Right renal pelvis (tissue), 4 donors: Measurements from ENCODE around the gene SLC25A4. TPM values are rescaled to one million over a fixed set of nuclear protein-coding genes. Genes with fewer than 3 reads are reported as not detected.

Source experiments
- DNase-seq, 4 donors: peaks; one replicate each; pipeline ENCODE4 v3.0.0-alpha.2; 2013; ENCODE audit warnings: low read depth in 4 of 4, low spot score in 3 of 4, missing footprints in 1 of 4
- polyA plus RNA-seq, 4 donors: library from polyadenylated mRNA; unstranded; fragments of 120-200 nt; gene quantifications; one replicate each; pipeline ENCODE4 v1.2.1, GENCODE V29; 2013; ENCODE audit not compliant: insufficient read length in 4 of 4

SLC25A4 gene
- polyA plus RNA-seq, 4 donors = 48.0 to 49.9 (median 48.9) TPM

GRCh38 chr4:185119927-185120630, 23.0 kb upstream of the SLC25A4 start:
- no peak for DNase-seq

GRCh38 chr4:185120631-185120946, 22.5 kb upstream of the SLC25A4 start:
- no peak for DNase-seq

GRCh38 chr4:185122681-185123345, 20.3 kb upstream of the SLC25A4 start:
- no peak for DNase-seq

- no peak for DNase-seq
Measured at GRCh38 chr4:185124006-185124405, 19.1 kb upstream of the SLC25A4 start.

- peak in 1 of 4 donors; percentile 28 for DNase-seq
Measured at GRCh38 chr4:185127021-185127925, 15.8 kb upstream of the SLC25A4 start.

GRCh38 chr4:185128272-185129119, 14.6 kb upstream of the SLC25A4 start:
- DNase-seq = peak in 1 of 4 donors; percentile 29

- peak in 2 of 4 donors; percentile 34 to 37 for DNase-seq
Measured at GRCh38 chr4:185134307-185134869, 8.7 kb upstream of the SLC25A4 start.

GRCh38 chr4:185137233-185137925, 5.7 kb upstream of the SLC25A4 start:
- no peak for DNase-seq

- DNase-seq = no peak
Measured at GRCh38 chr4:185138161-185138560, 4.9 kb upstream of the SLC25A4 start.

- no peak for DNase-seq
Measured at GRCh38 chr4:185139736-185140135, 3.3 kb upstream of the SLC25A4 start.

- no peak for DNase-seq
Measured at GRCh38 chr4:185141777-185142176, 1.3 kb upstream of the SLC25A4 start.

GRCh38 chr4:185142564-185142911, 528 bp upstream of the SLC25A4 start:
- DNase-seq = no peak

- peak in 1 of 4 donors; percentile 26 for DNase-seq
Measured at GRCh38 chr4:185143601-185143969, 519 bp downstream of the SLC25A4 start.

- DNase-seq = no peak
Measured at GRCh38 chr4:185144601-185145240, 1.7 kb downstream of the SLC25A4 start.

- DNase-seq = no peak
Measured at GRCh38 chr4:185145572-185145971, 2.5 kb downstream of the SLC25A4 start.

- DNase-seq = no peak
Measured at GRCh38 chr4:185149392-185149791, 6.3 kb downstream of the SLC25A4 start.

- DNase-seq = no peak
Measured at GRCh38 chr4:185151296-185151695, 8.2 kb downstream of the SLC25A4 start.

- DNase-seq = no peak
Measured at GRCh38 chr4:185165605-185166063, 22.6 kb downstream of the SLC25A4 start.

- DNase-seq = no peak
Measured at GRCh38 chr4:185167234-185167633, 24.2 kb downstream of the SLC25A4 start.
